Stimulated activated CD4-positive, alpha-beta T cell treated with anti-CD3 and anti-CD28 coated beads, Interleukin-15, amount 100 ng/mL, for 1 hour (primary cell): ENCODE results near the gene ATP10A.
"Not testable (repeated sequence)": the region's sequence is repeated elsewhere in the genome, so short reads cannot be mapped to it uniquely, and the experiment has no call there.

ENCODE experiments used
- DNase-seq, 2 donors: peaks; one replicate each; pipeline ENCODE4 v3.0.0-alpha.2; 2020; ENCODE audit warnings: low read depth in 1 of 2, low spot score in 1 of 2

Gene ATP10A

GRCh38 chr15:25667829-25668228 is 195.3 kb downstream of the ATP10A start:
- no peak for DNase-seq

- no peak for DNase-seq
Observed at GRCh38 chr15:25665913-25666312, 197.2 kb downstream of the ATP10A start.

- DNase-seq: no peak
Observed at GRCh38 chr15:25664761-25665160, 198.4 kb downstream of the ATP10A start.

GRCh38 chr15:25663515-25663914 is 199.6 kb downstream of the ATP10A start:
- DNase-seq: no peak

- DNase-seq: no peak
Observed at GRCh38 chr15:25661898-25662297, 201.2 kb downstream of the ATP10A start.

GRCh38 chr15:25659251-25659650 is 203.9 kb downstream of the ATP10A start:
- DNase-seq: no peak

GRCh38 chr15:25658560-25658959 is 204.6 kb downstream of the ATP10A start:
- no peak for DNase-seq

GRCh38 chr15:25655207-25655948 is 207.7 kb downstream of the ATP10A start:
- DNase-seq: no peak

- no peak for DNase-seq
Observed at GRCh38 chr15:25653371-25653770, 209.8 kb downstream of the ATP10A start.

- no peak for DNase-seq
Observed at GRCh38 chr15:25652704-25653103, 210.4 kb downstream of the ATP10A start.

GRCh38 chr15:25649390-25649789 is 213.7 kb downstream of the ATP10A start:
- no peak for DNase-seq

GRCh38 chr15:25643120-25643519 is 220.0 kb downstream of the ATP10A start:
- no peak for DNase-seq

GRCh38 chr15:25641762-25642161 is 221.4 kb downstream of the ATP10A start:
- no peak for DNase-seq

- DNase-seq: no peak
Observed at GRCh38 chr15:25641361-25641760, 221.8 kb downstream of the ATP10A start.

- DNase-seq: not testable (repeated sequence)
Observed at GRCh38 chr15:25640959-25641358, 222.2 kb downstream of the ATP10A start.

- no peak for DNase-seq
Observed at GRCh38 chr15:25640381-25640780, 222.7 kb downstream of the ATP10A start.

GRCh38 chr15:25636486-25636885 is 226.6 kb downstream of the ATP10A start:
- not testable (repeated sequence) for DNase-seq

- no peak for DNase-seq
Observed at GRCh38 chr15:25635191-25635590, 227.9 kb downstream of the ATP10A start.

GRCh38 chr15:25633862-25634261 is 229.3 kb downstream of the ATP10A start:
- no peak for DNase-seq

- no peak for DNase-seq
Observed at GRCh38 chr15:25631971-25632370, 231.2 kb downstream of the ATP10A start.
